MG63 (cell line): ENCODE data around the gene UGDH. TPM values are rescaled to one million over a fixed set of nuclear protein-coding genes. Genes with fewer than 3 reads are reported as not detected.
"Not testable (repeated sequence)": the region's sequence is repeated elsewhere in the genome, so short reads cannot be mapped to it uniquely, and the experiment has no call there.

Source experiments
- DNase-seq: peaks from one replicate; pipeline ENCODE4 v3.0.0-alpha.2; 2020
- H3K27me3 ChIP-seq: fragments of 250-450 bp; sonication (Bioruptor Pico); 2 replicates; pipeline ENCODE4 v1.5.1; 2020; ENCODE audit warnings: mild to moderate bottlenecking, moderate library complexity
- H3K36me3 ChIP-seq: fragments of 250-450 bp; sonication (Bioruptor Pico); 2 replicates; pipeline ENCODE4 v1.5.1; 2020; ENCODE audit warnings: mild to moderate bottlenecking, moderate library complexity
- H3K4me3 ChIP-seq: fragments of 250-450 bp; sonication (Bioruptor Pico); 2 replicates; pipeline ENCODE4 v1.5.1; 2020; ENCODE audit warnings: mild to moderate bottlenecking, moderate library complexity
- H3K9me3 ChIP-seq: fragments of 250-450 bp; sonication (Bioruptor Pico); 2 replicates; pipeline ENCODE4 v1.5.1; 2020; ENCODE audit warnings: mild to moderate bottlenecking, moderate library complexity
- total RNA-seq: library from RNA; depleted of rRNA; stranded (reverse); fragments of >200 nt; shearing (Covaris generic); gene quantifications from 2 replicates; pipeline ENCODE4 v1.2.3, GENCODE V29; 2014; ENCODE audit warnings: low replicate concordance

UGDH gene
- total RNA-seq, 1 experiment from 2014 or later = 62.1 TPM

DNA sequence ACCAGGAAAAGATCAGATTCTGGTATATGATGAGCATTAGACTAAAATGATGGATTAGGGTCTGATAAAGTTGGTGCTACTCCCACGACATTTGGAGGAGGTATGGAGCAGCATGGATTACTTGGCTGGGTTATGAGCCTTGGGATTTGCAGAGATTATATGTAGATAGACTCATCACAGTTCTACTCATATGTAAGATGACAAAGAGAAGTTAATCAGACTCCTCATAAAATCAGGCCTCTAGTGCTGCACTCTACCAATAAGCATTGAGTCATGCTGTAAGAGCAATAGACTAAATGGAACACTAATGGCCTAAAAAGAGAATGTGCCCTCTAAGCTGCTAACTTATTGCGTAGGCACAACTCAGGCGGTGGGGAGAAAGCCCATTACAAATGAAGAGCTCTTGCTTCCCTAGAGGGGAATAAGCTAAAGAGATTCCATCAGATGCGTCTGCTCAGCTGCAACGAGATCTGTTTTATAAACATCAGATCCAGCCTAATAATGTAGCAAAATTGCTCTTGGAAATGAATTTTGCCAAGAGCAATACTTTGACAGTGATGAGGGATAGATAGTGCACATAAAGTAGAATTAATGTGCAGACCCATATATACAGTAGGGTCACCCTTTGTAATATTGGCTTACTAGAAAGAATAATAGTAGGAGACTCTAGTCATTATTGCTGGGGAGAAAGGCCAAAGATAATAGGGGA lies 50.9 kb downstream of the UGDH start:
- no peaks in the 10 kb centered on the region; the same call in 1 of the 2 replicates for H3K36me3 ChIP-seq
- DNase-seq = no peak
- no peak overlapping the region for H3K4me3 ChIP-seq
- no peaks in the 10 kb centered on the region for H3K27me3 ChIP-seq
- H3K9me3 ChIP-seq = no peaks in the 10 kb centered on the region

- Histone ChIP-seq H3K27me3 (no peaks in the 10 kb centered on the region), H3K4me3 (no peak overlapping the region), H3K36me3 (peaks cover 6% of the 10 kb centered on the region), H3K9me3 (no peaks in the 10 kb centered on the region)
- DNase-seq = no peak
Observed at GRCh38 chr4:39472396-39472795, 54.8 kb downstream of the UGDH start.

GRCh38 chr4:39470402-39470801 lies 56.8 kb downstream of the UGDH start:
- no peak for DNase-seq
- Histone ChIP-seq H3K27me3 (no peaks in the 10 kb centered on the region), H3K36me3 (peaks cover 7% of the 10 kb centered on the region), H3K4me3 (no peak overlapping the region), H3K9me3 (no peaks in the 10 kb centered on the region)

- no peaks in the 10 kb centered on the region for H3K27me3 ChIP-seq
- H3K36me3 ChIP-seq = peaks cover 7% of the 10 kb centered on the region
- peak; percentile 61 for DNase-seq
- H3K9me3 ChIP-seq = no peaks in the 10 kb centered on the region
- H3K4me3 ChIP-seq = no peak overlapping the region
Observed at GRCh38 chr4:39469429-39470077, 57.7 kb downstream of the UGDH start.

DNA sequence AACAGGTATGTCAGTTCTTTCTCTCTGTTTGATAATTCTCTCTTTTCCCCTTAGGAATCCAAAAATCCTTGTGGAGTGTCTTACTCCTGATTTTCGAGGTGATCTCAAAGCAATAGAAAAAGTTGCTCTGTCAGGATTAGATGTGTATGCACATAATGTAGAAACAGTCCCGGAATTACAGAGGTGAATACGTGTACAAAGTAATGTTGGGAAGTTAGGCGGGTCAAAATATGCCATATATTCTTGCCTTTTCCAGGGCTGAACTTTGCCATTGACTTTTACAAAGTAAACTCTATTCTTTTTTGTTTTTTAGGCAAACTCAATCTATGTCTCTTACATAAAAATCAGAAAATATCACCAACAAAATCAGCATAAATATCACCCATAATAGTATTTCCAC lies 59.8 kb downstream of the UGDH start:
- peaks cover 9% of the 10 kb centered on the region for H3K36me3 ChIP-seq
- no peak overlapping the region for H3K4me3 ChIP-seq
- no peaks in the 10 kb centered on the region for H3K27me3 ChIP-seq
- no peak for DNase-seq
- H3K9me3 ChIP-seq = no peaks in the 10 kb centered on the region

- H3K9me3 ChIP-seq = no peaks in the 10 kb centered on the region
- H3K36me3 ChIP-seq = peaks cover 11% of the 10 kb centered on the region
- no peaks in the 10 kb centered on the region for H3K27me3 ChIP-seq
- DNase-seq = no peak
- H3K4me3 ChIP-seq = no peak overlapping the region
Observed at GRCh38 chr4:39466747-39467146, 60.5 kb downstream of the UGDH start.

- Histone ChIP-seq H3K27me3 (no peaks in the 10 kb centered on the region), H3K36me3 (peaks cover 18% of the 10 kb centered on the region), H3K4me3 (no peak overlapping the region), H3K9me3 (no peaks in the 10 kb centered on the region)
- no peak for DNase-seq
Observed at GRCh38 chr4:39464886-39465501, 62.2 kb downstream of the UGDH start.

DNA sequence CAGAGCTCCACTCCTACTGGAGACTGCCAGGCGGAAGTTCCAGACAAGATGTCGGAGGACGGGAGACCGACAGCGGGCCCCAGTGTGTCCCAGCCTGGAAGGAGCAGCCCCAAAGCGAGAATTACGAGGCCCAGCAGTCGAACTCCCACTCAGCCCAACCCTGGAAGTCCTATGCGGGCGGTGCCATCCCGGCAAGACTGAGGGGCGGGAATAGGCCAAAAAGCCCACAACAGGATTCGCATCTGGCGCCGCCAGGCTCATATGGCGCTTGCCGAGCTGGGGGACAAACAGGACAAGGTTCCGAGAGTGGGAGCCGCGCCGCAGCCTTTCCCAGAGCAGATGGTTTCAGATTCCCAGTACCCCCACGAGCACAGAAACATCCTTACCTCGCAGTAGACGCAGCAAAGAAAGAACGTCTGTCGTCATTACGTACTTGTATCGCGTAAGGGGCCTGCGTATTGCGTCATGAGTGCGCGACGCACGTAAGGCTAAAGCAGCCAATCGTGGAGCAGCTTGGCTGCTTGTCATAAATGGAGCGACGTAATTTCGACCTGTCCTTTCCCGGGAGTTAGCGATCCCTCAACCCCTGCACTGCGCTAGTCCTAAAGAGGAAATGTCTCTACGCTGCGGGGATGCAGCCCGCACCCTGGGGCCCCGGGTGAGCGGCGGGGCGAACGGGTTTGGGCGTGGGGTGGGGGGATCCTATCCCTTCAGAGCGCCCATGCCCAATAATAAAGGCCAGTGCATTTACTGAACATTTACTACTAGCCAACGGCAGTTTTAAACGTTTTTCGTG lies 68.5 kb downstream of the UGDH start, which contains the start of the genes LIAS and RPL9:
LIAS (plus strand) TSS at position 552 of the 796 bp plus-strand sequence; CDS start at position 614, 62 bp downstream.
RPL9 (minus strand) TSS at position 418 of the 796 bp plus-strand sequence. CDS start 483 bp downstream, outside the sequence.
- H3K9me3 ChIP-seq = no peaks in the 10 kb centered on the region
- H3K4me3 ChIP-seq = peak within 1 kb of the TSS; percentile 65
- H3K36me3 ChIP-seq = peaks cover 58% of the 10 kb centered on the region
- DNase-seq = peak; percentile 87
- H3K27me3 ChIP-seq = no peaks in the 10 kb centered on the region

GRCh38 chr4:39458161-39458504 lies 69.1 kb downstream of the UGDH start:
- not testable (repeated sequence) for H3K27me3 ChIP-seq, DNase-seq, H3K9me3 ChIP-seq
- Histone ChIP-seq H3K36me3 (peaks cover 64% of the 10 kb centered on the region), H3K4me3 (peak overlapping the region; percentile 65)

- Histone ChIP-seq H3K9me3 (no peaks in the 10 kb centered on the region), H3K4me3 (peak overlapping the region; percentile 65), H3K36me3 (peaks cover 69% of the 10 kb centered on the region), H3K27me3 (no peaks in the 10 kb centered on the region)
- DNase-seq = no peak
Observed at GRCh38 chr4:39456946-39457763, 70.1 kb downstream of the UGDH start.

DNA sequence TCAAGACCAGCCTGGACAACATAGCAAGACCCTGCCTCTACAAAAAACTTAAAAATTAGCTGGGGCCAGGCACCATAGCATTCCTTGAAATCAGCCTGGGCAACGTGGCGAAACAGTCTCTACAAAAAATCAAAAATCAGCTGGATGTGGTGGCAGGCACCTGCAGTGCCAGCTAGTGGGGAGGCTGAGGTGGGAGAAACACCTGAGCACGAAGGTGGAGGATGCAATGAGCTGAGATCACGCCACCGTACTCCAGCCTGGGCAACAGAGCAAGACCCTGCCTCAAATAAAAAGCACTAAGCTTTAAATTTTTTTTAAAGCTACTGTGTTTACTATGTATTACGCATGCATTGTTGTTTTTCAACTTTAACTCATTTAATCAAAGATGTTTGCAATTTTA lies 71.8 kb downstream of the UGDH start:
- Histone ChIP-seq H3K36me3 (peaks cover 77% of the 10 kb centered on the region), H3K4me3 (no peak overlapping the region; the same call in 1 of the 2 replicates), H3K9me3 (no peaks in the 10 kb centered on the region), H3K27me3 (no peaks in the 10 kb centered on the region)
- no peak for DNase-seq

DNA sequence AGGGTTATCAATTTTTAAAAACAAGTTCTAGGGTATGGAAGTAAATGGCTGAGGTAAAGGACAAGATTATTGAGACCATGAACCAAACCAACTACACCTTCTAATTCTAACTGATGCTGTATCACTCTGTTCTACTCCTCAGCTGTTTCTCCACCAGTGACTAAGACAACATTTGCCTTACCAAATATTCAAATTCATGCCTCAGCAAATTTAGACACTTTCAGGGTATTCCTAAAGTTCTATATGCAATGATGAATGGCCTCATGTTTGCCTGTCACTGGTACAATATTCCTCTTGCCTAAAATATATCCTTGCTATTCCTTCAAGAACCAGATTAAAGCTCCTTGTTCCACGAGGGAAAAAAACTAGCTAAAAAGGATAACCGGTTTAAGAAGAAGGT lies 73.5 kb downstream of the UGDH start:
- no peak for DNase-seq
- no peaks in the 10 kb centered on the region for H3K9me3 ChIP-seq
- no peak overlapping the region for H3K4me3 ChIP-seq
- no peaks in the 10 kb centered on the region for H3K27me3 ChIP-seq
- peaks cover 83% of the 10 kb centered on the region for H3K36me3 ChIP-seq

GRCh38 chr4:39452860-39453587 lies 74.2 kb downstream of the UGDH start:
- H3K27me3 ChIP-seq = no peaks in the 10 kb centered on the region
- H3K36me3 ChIP-seq = peaks cover 79% of the 10 kb centered on the region
- no peak for DNase-seq
- no peak overlapping the region for H3K4me3 ChIP-seq
- no peaks in the 10 kb centered on the region for H3K9me3 ChIP-seq

GRCh38 chr4:39452153-39452859 lies 74.9 kb downstream of the UGDH start:
- Histone ChIP-seq H3K4me3 (no peak overlapping the region), H3K27me3 (no peaks in the 10 kb centered on the region), H3K36me3 (peaks cover 72% of the 10 kb centered on the region), H3K9me3 (no peaks in the 10 kb centered on the region)
- DNase-seq = no peak

- no peak for DNase-seq
- peaks cover 64% of the 10 kb centered on the region for H3K36me3 ChIP-seq
Observed at GRCh38 chr4:39451423-39452023, 75.7 kb downstream of the UGDH start.

More at GRCh38 chr4:39451423-39452023, 75.7 kb downstream of the UGDH start:
- Histone ChIP-seq H3K27me3 (no peaks in the 10 kb centered on the region), H3K4me3 (no peak overlapping the region), H3K9me3 (no peaks in the 10 kb centered on the region)
